Left ventricle myocardium inferior (tissue), 1 donor: ENCODE results near the gene STYXL1. TPM values are rescaled to one million over a fixed set of nuclear protein-coding genes. Genes with fewer than 3 reads are reported as not detected.

Source experiments
- DNase-seq: peaks from one replicate; pipeline ENCODE4 v3.0.0-alpha.2; 2020
- H3K27ac ChIP-seq: fragments of 200-600 bp; replicated peaks from 2 replicates; pipeline ENCODE4 v1.8.0; 2021
- H3K27me3 ChIP-seq: fragments of 200-600 bp; 2 replicates; pipeline ENCODE4 v1.8.0; 2021; ENCODE audit warnings: low read depth
- H3K36me3 ChIP-seq: fragments of 200-600 bp; 2 replicates; pipeline ENCODE4 v1.8.0; 2021
- H3K4me1 ChIP-seq: fragments of 200-600 bp; 2 replicates; pipeline ENCODE4 v1.8.0; 2021
- H3K4me3 ChIP-seq: fragments of 200-600 bp; 2 replicates; pipeline ENCODE4 v1.8.0; 2021; ENCODE audit warnings: mild to moderate bottlenecking, moderate library complexity
- H3K9me3 ChIP-seq: fragments of 200-600 bp; replicated peaks from 2 replicates; pipeline ENCODE4 v1.8.0; 2021
- intact Hi-C: fragments of 100-400 bp; cut with micrococcal nuclease; formaldehyde crosslinking; loops from one replicate; pipeline ENCODE4 v1.11.0; 2022
- total RNA-seq: library from RNA; stranded (reverse); fragmentation: NEBNext Ultra II Directional; extraction: Animal tissue kit (Norgen Biotek cat#: 25700); gene quantifications from one replicate; pipeline ENCODE4 v1.2.1, GENCODE V29; 2021
- TF ChIP-seq, protein P1 (sequence below): fragments of 200-600 bp; IDR thresholded peaks from 2 replicates; pipeline ENCODE4 v1.8.0; 2021; ENCODE audit warnings: antibody characterized with exemption, mild to moderate bottlenecking, borderline replicate concordance
- donor health status: DM: no; HTN: yes; CAD: no; lungs with severe emphysema.

STYXL1 gene
- total RNA-seq, 1 donor from 2014 or later, result 22.2 TPM

- TF ChIP-seq, protein P1, sequence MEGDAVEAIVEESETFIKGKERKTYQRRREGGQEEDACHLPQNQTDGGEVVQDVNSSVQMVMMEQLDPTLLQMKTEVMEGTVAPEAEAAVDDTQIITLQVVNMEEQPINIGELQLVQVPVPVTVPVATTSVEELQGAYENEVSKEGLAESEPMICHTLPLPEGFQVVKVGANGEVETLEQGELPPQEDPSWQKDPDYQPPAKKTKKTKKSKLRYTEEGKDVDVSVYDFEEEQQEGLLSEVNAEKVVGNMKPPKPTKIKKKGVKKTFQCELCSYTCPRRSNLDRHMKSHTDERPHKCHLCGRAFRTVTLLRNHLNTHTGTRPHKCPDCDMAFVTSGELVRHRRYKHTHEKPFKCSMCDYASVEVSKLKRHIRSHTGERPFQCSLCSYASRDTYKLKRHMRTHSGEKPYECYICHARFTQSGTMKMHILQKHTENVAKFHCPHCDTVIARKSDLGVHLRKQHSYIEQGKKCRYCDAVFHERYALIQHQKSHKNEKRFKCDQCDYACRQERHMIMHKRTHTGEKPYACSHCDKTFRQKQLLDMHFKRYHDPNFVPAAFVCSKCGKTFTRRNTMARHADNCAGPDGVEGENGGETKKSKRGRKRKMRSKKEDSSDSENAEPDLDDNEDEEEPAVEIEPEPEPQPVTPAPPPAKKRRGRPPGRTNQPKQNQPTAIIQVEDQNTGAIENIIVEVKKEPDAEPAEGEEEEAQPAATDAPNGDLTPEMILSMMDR, result no peak
- peaks cover 13% of the 10 kb centered on the region for H3K9me3 ChIP-seq
- H3K27me3 ChIP-seq, result no peaks in the 10 kb centered on the region
- DNase-seq, result no peak
- intact Hi-C loops, result no loop called here
- H3K27ac ChIP-seq, result no peak overlapping the region
- H3K36me3 ChIP-seq, result no peaks in the 10 kb centered on the region
- peaks cover 22% of the 10 kb centered on the region for H3K4me1 ChIP-seq
- H3K4me3 ChIP-seq, result no peak overlapping the region
These were observed 26.6 kb upstream of the STYXL1 start for GRCh38 chr7:76074306-76074971.

DNA sequence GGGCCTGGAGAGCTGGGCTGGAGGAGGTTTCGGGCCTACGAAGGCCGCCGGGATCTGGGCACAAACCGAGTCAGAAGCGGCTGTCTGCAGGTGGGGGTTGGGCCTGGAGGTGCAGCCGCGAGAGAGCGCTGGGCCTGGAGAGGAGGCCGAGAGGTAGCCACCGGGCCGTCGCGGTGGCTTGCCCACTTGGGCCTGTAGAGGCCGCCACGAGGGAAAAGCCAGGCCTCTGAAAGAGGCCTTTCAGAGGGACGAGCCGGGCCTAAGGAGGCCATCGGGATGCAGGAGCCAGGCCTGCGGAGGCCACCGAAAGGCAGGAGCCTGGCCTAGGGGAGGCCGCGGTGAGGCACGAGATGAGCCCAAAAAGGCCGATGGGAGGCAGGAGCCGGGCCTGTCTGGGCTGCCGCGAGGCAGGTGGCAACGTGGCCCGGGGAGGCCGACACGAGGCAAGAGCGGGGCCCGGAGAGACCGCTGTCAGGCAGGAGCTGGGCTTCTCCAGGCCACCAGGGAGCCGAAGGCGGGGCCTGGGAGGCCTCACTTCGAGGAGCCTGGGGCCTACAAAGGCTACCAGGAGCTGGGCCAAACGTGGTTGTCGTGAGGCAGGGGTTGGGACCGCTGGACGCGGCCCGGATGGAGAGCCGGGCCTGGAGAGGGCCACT is 25.7 kb upstream of the STYXL1 start:
- no peak for DNase-seq
- Histone ChIP-seq H3K36me3 (no peaks in the 10 kb centered on the region), H3K4me1 (peaks cover 30% of the 10 kb centered on the region), H3K9me3 (peaks cover 13% of the 10 kb centered on the region), H3K4me3 (no peak overlapping the region), H3K27me3 (no peaks in the 10 kb centered on the region), H3K27ac (no peak overlapping the region)
- intact Hi-C loops, result no loop called here
- TF ChIP-seq, protein P1, result no peak

GRCh38 chr7:76072243-76073148 is 24.7 kb upstream of the STYXL1 start:
- Histone ChIP-seq H3K27ac (no peak overlapping the region), H3K4me3 (no peak overlapping the region), H3K27me3 (no peaks in the 10 kb centered on the region), H3K9me3 (peaks cover 13% of the 10 kb centered on the region), H3K4me1 (peaks cover 39% of the 10 kb centered on the region), H3K36me3 (peaks cover under 1% of the 10 kb centered on the region)
- DNase-seq, result no peak
- TF ChIP-seq, protein P1, result no peak
- intact Hi-C loops, result no loop called here

DNA sequence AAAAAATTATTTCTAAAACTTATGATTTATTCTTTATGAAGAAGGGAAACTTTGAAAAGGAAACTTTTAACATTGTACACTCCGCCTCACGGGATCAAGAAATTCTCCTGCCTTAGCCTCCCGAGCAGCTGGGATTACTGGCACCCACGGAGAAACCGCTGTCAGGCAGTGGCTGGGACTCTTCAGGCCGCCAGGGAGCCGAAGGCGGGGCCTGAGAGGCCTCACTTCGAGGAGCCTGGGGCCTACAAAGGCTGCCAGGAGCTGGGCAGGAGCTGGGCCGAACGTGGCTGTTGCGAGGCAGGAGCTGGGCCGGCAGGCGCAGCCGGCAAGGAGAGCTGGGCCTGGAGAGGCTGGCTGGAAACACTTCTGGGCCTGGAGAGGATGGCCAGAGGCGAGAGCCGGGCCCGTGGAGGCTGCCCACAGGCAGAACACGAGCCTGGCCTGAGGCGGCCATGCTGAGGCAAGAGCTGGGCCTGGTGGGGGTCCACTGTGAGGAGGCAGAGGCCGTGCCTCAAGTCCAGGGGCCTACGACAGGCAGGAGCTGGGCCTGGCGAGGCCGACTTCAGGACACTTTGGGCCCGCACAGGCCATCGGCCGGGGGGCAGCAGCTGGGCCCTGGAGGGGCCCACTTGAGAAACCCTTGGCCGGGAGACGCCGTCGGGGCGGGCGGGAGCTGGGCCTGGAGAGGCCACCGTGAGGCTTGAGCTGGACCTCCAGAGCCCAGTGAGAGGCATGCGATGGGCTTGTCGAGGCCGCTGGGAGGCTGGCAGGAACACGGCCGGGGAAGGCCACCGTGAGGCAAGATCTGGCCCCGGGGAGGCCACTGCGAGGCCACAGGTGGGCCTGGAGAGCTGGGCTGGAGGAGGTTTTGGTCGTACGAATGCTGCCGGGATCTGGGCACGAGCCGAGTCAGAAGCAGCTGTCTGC is 23.8 kb upstream of the STYXL1 start:
- peak overlapping the region; percentile 42 for H3K27ac ChIP-seq
- peaks cover 13% of the 10 kb centered on the region for H3K9me3 ChIP-seq
- peak; percentile 40 for DNase-seq
- peaks cover 10% of the 10 kb centered on the region for H3K36me3 ChIP-seq
- intact Hi-C loops, result no loop called here
- no peaks in the 10 kb centered on the region for H3K27me3 ChIP-seq
- TF ChIP-seq, protein P1, result no peak
- no peak overlapping the region for H3K4me3 ChIP-seq
- H3K4me1 ChIP-seq, result peaks cover 48% of the 10 kb centered on the region
